HepG2 (cell line): Measurements from ENCODE around the gene CADPS. TPM values are rescaled to one million over a fixed set of nuclear protein-coding genes. Genes with fewer than 3 reads are reported as not detected.

Source experiments
- ATAC-seq: fragments of 200-7000 bp; cut with Tn5 transposase; 3 replicates; pipeline ENCODE4 v1.9.1; 2020; ENCODE audit warnings: mild to moderate bottlenecking, moderate library complexity
- BruUV-seq: library from RNA; stranded (reverse); fragments of 400-500 nt; replicated peaks from 2 replicates; lab custom pipeline; 2021; lab: Mats Ljungman, UMichigan
- CTCF ChIA-PET: fragments of 300-600 bp; formaldehyde crosslinking; extraction: SDS; loops from one replicate; lab custom pipeline; 2021; ENCODE audit warnings: low total read pairs, inconsistent platforms, low intra/inter-chr PET ratio; lab: Yijun Ruan, JAX
- POLR2A ChIA-PET: fragments of 350-600 bp; sonication (Branson Sonifier 250); formaldehyde crosslinking; loops from one replicate; lab custom pipeline; 2020; ENCODE audit warnings: antibody characterized with exemption, inconsistent platforms; lab: Yijun Ruan, JAX
- DNase-seq: peaks from one replicate; pipeline ENCODE4 v3.0.0-alpha.2; 2015; ENCODE audit warnings: low spot score
- FAIRE-seq: peaks from 3 replicates; lab custom pipeline; 2011; peaks lifted over from hg19 to GRCh38; lab: Jason Lieb, UNC
- H2AFZ ChIP-seq: one replicate; pipeline ENCODE4 v1.6.1; 2011; ENCODE audit warnings: low read length, inconsistent platforms
- H3K27ac ChIP-seq: fragments of 300-600 bp; 3 replicates; pipeline ENCODE4 v1.8.0; 2011; ENCODE audit warnings: mixed run types, mild to moderate bottlenecking, mixed read lengths, low read length, inconsistent platforms; ENCODE audit not compliant: insufficient read depth; ENCODE audit errors: extremely low read length
- H3K27me3 ChIP-seq, 2 experiments: fragments of 200-600 bp in 1 of 2; 2 replicates in 1 of 2; 3 replicates in 1 of 2; pipeline versions ENCODE4 v1.6.0 to v1.8.0; 2011; ENCODE audit warnings: low read length in 2 of 2, mild to moderate bottlenecking in 2 of 2, moderate library complexity in 2 of 2, inconsistent platforms in 1 of 2; ENCODE audit not compliant: insufficient read depth in 2 of 2, control insufficient read depth in 1 of 2
- H3K36me3 ChIP-seq, 2 experiments: fragments of 200-600 bp in 1 of 2; replicated peaks in 1 of 2; 2 replicates in 1 of 2; 3 replicates in 1 of 2; pipeline versions ENCODE4 v1.5.1 to v1.8.0; 2011; ENCODE audit warnings: low read length in 2 of 2, inconsistent platforms in 1 of 2; ENCODE audit not compliant: insufficient read depth in 2 of 2, control insufficient read depth in 1 of 2
- H3K4me1 ChIP-seq: 2 replicates; pipeline ENCODE4 v1.5.1; 2012; ENCODE audit warnings: low read length, inconsistent platforms; ENCODE audit not compliant: insufficient read depth
- H3K4me2 ChIP-seq: 2 replicates; pipeline ENCODE4 v1.6.0; 2011; ENCODE audit warnings: low read depth, low read length, inconsistent platforms
- H3K4me3 ChIP-seq, 3 experiments: fragments of 200-600 bp in 1 of 3; sonication (generic), shearing (Covaris generic) in 1 of 3; replicated peaks in 1 of 3; 2 replicates each; pipeline ENCODE4 v1.5.1; 2011 to 2016; ENCODE audit warnings: low read length in 3 of 3, inconsistent platforms in 2 of 3, low read depth in 2 of 3, mild to moderate bottlenecking in 2 of 3, control low read depth in 1 of 3, mixed read lengths in 1 of 3; ENCODE audit not compliant: insufficient read depth in 1 of 3
- H3K79me2 ChIP-seq: one replicate; pipeline ENCODE4 v1.6.1; 2011; ENCODE audit warnings: low read length, inconsistent platforms; ENCODE audit not compliant: insufficient read depth
- H3K9ac ChIP-seq: 2 replicates; pipeline ENCODE4 v1.6.0; 2011; ENCODE audit warnings: mild to moderate bottlenecking, low read depth, low read length, inconsistent platforms; ENCODE audit not compliant: insufficient read depth
- H3K9me3 ChIP-seq: 2 replicates; pipeline ENCODE4 v1.5.1; 2012; ENCODE audit warnings: mild to moderate bottlenecking, low read length
- H4K20me1 ChIP-seq: 2 replicates; pipeline ENCODE4 v1.6.0; 2011; ENCODE audit warnings: inconsistent platforms, mild to moderate bottlenecking, low read length, moderate library complexity; ENCODE audit not compliant: insufficient read depth
- ELF4 ChIP-seq: sonication (generic); formaldehyde crosslinking; IDR thresholded peaks from 2 replicates; pipeline ENCODE4 v1.5.0; 2020; ENCODE audit warnings: missing genetic modification reagents, mild to moderate bottlenecking, moderate library complexity, borderline replicate concordance
- NCOA5 ChIP-seq: sonication (generic); formaldehyde crosslinking; IDR thresholded peaks from 2 replicates; pipeline ENCODE4 v1.4.0; 2020; ENCODE audit warnings: missing genetic modification reagents
- NFYB ChIP-seq: sonication (generic); formaldehyde crosslinking; IDR thresholded peaks from 2 replicates; pipeline ENCODE4 v1.4.0; 2020; ENCODE audit warnings: missing genetic modification reagents
- ONECUT2 ChIP-seq: sonication (generic); formaldehyde crosslinking; IDR thresholded peaks from 2 replicates; pipeline ENCODE4 v1.4.0; 2020; ENCODE audit warnings: missing genetic modification reagents
- PITX1 ChIP-seq: sonication (generic); formaldehyde crosslinking; IDR thresholded peaks from 2 replicates; pipeline ENCODE4 v1.5.1; 2020; ENCODE audit warnings: mild to moderate bottlenecking, missing genetic modification reagents
- RCOR2 ChIP-seq: IDR thresholded peaks from 2 replicates; pipeline ENCODE4 v1.6.1; 2016; ENCODE audit warnings: missing biosample characterization, missing genetic modification reagents
- RNF2 ChIP-seq: fragments of 450-650 bp; conservative IDR thresholded peaks from 2 replicates; pipeline ENCODE4 v1.6.1; 2016; ENCODE audit warnings: low read depth
- SNAPC2 ChIP-seq: sonication (generic); formaldehyde crosslinking; IDR thresholded peaks from 2 replicates; pipeline ENCODE4 v1.8.1; 2022; ENCODE audit warnings: mild to moderate bottlenecking, missing genetic modification reagents
- SP1 ChIP-seq, 2 experiments: fragments of 450-650 bp in 1 of 2; sonication (generic) in 1 of 2; formaldehyde crosslinking in 1 of 2; IDR thresholded peaks; 2 replicates each; pipeline versions ENCODE4 v1.4.0 to v1.6.1; 2016 to 2020; ENCODE audit warnings: missing genetic modification reagents in 1 of 2
- SP140L ChIP-seq: sonication (generic); formaldehyde crosslinking; IDR thresholded peaks from 2 replicates; pipeline ENCODE4 v1.4.0; 2020; ENCODE audit warnings: missing genetic modification reagents, borderline replicate concordance
- ZC3H4 ChIP-seq: sonication (generic); formaldehyde crosslinking; IDR thresholded peaks from 2 replicates; pipeline ENCODE4 v1.4.0; 2020; ENCODE audit warnings: missing genetic modification reagents, borderline replicate concordance
- ZNF263 ChIP-seq: sonication (generic); formaldehyde crosslinking; IDR thresholded peaks from 2 replicates; pipeline ENCODE4 v1.4.0; 2020; ENCODE audit warnings: missing genetic modification reagents
- ZNF292 ChIP-seq: sonication (generic); formaldehyde crosslinking; IDR thresholded peaks from 2 replicates; pipeline ENCODE4 v1.8.1; 2022; ENCODE audit warnings: mild to moderate bottlenecking, low read depth, missing genetic modification reagents, borderline replicate concordance
- ZNF30 ChIP-seq: sonication (generic); formaldehyde crosslinking; IDR thresholded peaks from 2 replicates; pipeline ENCODE4 v1.5.0; 2020; ENCODE audit warnings: mild to moderate bottlenecking, missing genetic modification reagents
- ZNF383 ChIP-seq: sonication (generic); formaldehyde crosslinking; IDR thresholded peaks from 2 replicates; pipeline ENCODE4 v1.4.0; 2020; ENCODE audit warnings: missing genetic modification reagents, mild to moderate bottlenecking, borderline replicate concordance
- ZNF549 ChIP-seq: sonication (generic); formaldehyde crosslinking; IDR thresholded peaks from 2 replicates; pipeline ENCODE4 v1.5.0; 2020; ENCODE audit warnings: missing genetic modification reagents
- ZNF788 ChIP-seq: sonication (generic); formaldehyde crosslinking; IDR thresholded peaks from 2 replicates; pipeline ENCODE4 v1.5.0; 2020; ENCODE audit warnings: mild to moderate bottlenecking, missing genetic modification reagents, borderline replicate concordance
- WGBS: methylation state at CpG from one replicate; pipeline ENCODE4 v1.1.6; 2017; ENCODE audit warnings: low lambda C conversion rate; 5-methylcytosine and 5-hydroxymethylcytosine counted together
- in situ Hi-C: cut with HindIII; loops from 2 replicates; pipeline ENCODE4 v1.10.0; 2017; ENCODE audit warnings: low pct_unique_long_range_greater_than_20kb; ENCODE audit not compliant: extremely low pct_ligation_motif_present
- intact Hi-C: fragments of 100-400 bp; cut with micrococcal nuclease; formaldehyde crosslinking; loops from one replicate; pipeline ENCODE4 v1.10.0; 2022; ENCODE audit not compliant: unreplicated experiment
- polyA plus RNA-seq, 8 experiments: library from polyadenylated mRNA; depleted of rRNA in 3 of 8; stranded (reverse) in 7 of 8; unstranded in 1 of 8; fragments of >200 nt; fragmentation: Illumina TruSeq in 4 of 8; extraction: Trizol in 4 of 8; gene quantifications; 2 replicates each; pipeline versions ENCODE4 v1.2.1 to v1.2.3, GENCODE V29; 2011 to 2016; ENCODE audit warnings: low read depth in 4 of 8, missing spikeins in 1 of 8, mixed read lengths in 1 of 8; ENCODE audit not compliant: insufficient read depth in 1 of 8
- total RNA-seq, 5 experiments: library from RNA; depleted of rRNA; stranded (reverse); fragments of >200 nt; fragmentation: Illumina TruSeq; extraction: Trizol; gene quantifications; 2 replicates each; pipeline ENCODE4 v1.2.3, GENCODE V29; 2016; ENCODE audit warnings: low read depth in 1 of 5
- TF ChIP-seq, protein P1 (sequence below): sonication (generic); formaldehyde crosslinking; IDR thresholded peaks from 2 replicates; pipeline ENCODE4 v1.5.0; 2020; ENCODE audit warnings: mild to moderate bottlenecking, missing genetic modification reagents, borderline replicate concordance
- TF ChIP-seq, protein P2 (sequence below): sonication (generic); formaldehyde crosslinking; IDR thresholded peaks from 2 replicates; pipeline ENCODE4 v1.8.1; 2023; ENCODE audit warnings: mild to moderate bottlenecking, moderate library complexity, missing genetic modification reagents

The CADPS gene
- total and polyA plus RNA-seq, 2 of the 13 experiments (the other 11 are each of a cell fraction or from before 2014, with no cell fraction given): not detected

DNA sequence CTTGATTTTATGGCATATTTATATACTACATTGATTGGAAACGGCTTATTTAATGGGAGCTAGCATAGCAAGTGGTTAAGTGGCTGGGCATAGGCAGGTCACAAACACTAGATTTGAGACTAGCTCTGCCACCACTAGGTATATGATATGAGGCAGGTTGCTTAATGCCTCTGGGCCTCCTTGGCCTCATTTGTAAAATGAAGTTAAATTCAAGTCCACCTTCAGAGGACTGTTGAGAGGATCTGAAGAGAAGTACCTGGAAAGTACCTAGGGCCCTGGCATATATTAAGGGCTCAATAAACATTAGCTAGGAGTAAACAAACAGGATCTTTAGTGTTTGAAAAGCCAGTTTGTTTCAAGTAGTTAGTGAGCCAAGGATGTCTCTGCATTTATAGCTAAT lies 335.5 kb downstream of the CADPS start (continued):
- TF ChIP-seq ONECUT2 (CRISPR knock-in tag) (no peak), RNF2 (no peak), ELF4 (CRISPR knock-in tag) (no peak), PITX1 (no peak)

DNA sequence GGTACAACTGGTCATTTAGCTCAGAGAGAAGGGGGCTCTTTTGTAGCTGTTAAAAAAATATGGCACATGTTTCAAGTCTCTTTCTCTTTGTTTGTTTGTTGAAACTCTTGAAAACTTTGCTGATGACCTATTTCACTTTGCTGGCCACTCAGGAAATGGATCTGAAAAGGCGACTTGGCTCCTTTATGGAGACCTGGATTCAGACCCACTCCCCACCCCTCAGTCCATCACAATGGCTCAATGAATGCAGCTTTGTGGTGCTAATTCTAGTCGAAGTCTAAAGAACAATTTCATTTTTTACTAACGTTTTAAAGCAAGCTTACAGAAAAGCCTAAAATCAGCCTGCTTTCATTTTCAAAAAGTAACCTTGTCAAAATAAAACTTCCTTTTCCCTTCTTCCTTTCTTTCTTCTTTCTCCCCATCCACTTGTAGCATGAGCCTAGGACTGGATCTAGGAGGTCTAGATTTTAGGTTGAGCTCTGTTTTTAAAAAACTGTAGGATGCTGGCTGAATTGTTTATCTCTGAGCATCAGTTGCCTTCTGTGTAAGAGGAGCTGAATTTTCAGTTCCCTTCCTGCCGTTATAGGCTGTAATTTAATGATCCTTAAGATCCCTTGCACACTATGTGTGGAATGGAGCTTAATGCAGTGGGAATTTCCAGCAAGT lies 336.4 kb downstream of the CADPS start:
- no TSS peak for BruUV-seq
- ATAC-seq: no peak
- Histone ChIP-seq H3K27me3 (peaks cover 0 to 20% of the 10 kb centered on the region in 2 experiments; a peak in 3 of 5 replicates), H3K36me3 (no peaks in the 10 kb centered on the region), H4K20me1 (no peaks in the 10 kb centered on the region), H3K9ac (no peak overlapping the region), H3K4me3 (no peak overlapping the region), H3K4me1 (no peaks in the 10 kb centered on the region), H3K9me3 (no peaks in the 10 kb centered on the region), H3K4me2 (no peak overlapping the region), H2AFZ (no peak overlapping the region), H3K79me2 (no peaks in the 10 kb centered on the region), H3K27ac (no peak overlapping the region)
- intact Hi-C loops: no loop called here
- 0% methylated on average over 4 of the region's 4 CpGs for WGBS
- FAIRE-seq: no peak
- ChIA-PET CTCF (no interaction called here), POLR2A (no interaction called here)
- in situ Hi-C loops: no loop called here
- DNase-seq: no peak
- no peak for TF ChIP-seq ZNF263 (CRISPR knock-in tag)
- no peak for TF ChIP-seq ZNF788 (CRISPR knock-in tag)
- TF ChIP-seq ZC3H4: no peak
- TF ChIP-seq RCOR2: no peak
- TF ChIP-seq ZNF383 (CRISPR knock-in tag): no peak
- TF ChIP-seq ZNF30 (CRISPR knock-in tag): no peak
- no peak for TF ChIP-seq NFYB (CRISPR knock-in tag)
- TF ChIP-seq ZNF549: no peak
- TF ChIP-seq, protein P1, sequence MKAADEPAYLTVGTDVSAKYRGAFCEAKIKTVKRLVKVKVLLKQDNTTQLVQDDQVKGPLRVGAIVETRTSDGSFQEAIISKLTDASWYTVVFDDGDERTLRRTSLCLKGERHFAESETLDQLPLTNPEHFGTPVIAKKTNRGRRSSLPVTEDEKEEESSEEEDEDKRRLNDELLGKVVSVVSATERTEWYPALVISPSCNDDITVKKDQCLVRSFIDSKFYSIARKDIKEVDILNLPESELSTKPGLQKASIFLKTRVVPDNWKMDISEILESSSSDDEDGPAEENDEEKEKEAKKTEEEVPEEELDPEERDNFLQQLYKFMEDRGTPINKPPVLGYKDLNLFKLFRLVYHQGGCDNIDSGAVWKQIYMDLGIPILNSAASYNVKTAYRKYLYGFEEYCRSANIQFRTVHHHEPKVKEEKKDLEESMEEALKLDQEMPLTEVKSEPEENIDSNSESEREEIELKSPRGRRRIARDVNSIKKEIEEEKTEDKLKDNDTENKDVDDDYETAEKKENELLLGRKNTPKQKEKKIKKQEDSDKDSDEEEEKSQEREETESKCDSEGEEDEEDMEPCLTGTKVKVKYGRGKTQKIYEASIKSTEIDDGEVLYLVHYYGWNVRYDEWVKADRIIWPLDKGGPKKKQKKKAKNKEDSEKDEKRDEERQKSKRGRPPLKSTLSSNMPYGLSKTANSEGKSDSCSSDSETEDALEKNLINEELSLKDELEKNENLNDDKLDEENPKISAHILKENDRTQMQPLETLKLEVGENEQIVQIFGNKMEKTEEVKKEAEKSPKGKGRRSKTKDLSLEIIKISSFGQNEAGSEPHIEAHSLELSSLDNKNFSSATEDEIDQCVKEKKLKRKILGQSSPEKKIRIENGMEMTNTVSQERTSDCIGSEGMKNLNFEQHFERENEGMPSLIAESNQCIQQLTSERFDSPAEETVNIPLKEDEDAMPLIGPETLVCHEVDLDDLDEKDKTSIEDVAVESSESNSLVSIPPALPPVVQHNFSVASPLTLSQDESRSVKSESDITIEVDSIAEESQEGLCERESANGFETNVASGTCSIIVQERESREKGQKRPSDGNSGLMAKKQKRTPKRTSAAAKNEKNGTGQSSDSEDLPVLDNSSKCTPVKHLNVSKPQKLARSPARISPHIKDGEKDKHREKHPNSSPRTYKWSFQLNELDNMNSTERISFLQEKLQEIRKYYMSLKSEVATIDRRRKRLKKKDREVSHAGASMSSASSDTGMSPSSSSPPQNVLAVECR (CRISPR knock-in tag): no peak
- no peak for TF ChIP-seq SP1 (IDR thresholded peaks at IDR 0.05)
- no peak for TF ChIP-seq SP1 (CRISPR knock-in tag; IDR thresholded peaks at IDR 0.05)
- no peak for TF ChIP-seq ZNF292 (CRISPR knock-in tag)
- no peak for TF ChIP-seq SNAPC2 (CRISPR knock-in tag)
- TF ChIP-seq, protein P2, sequence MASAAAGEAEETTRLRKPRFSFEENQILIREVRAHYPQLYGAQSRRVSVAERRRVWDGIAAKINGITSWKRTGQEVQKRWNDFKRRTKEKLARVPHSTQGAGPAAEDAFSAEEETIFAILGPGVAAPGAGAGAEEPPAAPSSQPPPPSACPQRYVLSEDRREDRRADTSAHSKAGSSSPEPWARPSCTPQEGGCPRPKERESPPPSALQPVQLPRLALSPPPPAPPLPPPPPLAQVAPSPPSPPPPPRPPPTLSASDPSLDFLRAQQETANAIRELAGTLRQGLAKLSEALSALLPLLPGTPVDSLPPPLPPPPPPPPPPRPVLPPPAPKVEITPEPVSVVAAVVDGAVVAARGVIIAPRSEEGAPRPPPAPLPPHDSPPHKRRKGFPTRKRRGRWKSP (CRISPR knock-in tag): no peak
- TF ChIP-seq NCOA5: no peak
- no peak for TF ChIP-seq SP140L
